GM18511 (cell line): Measurements from ENCODE around the gene AMH.
"Not testable (repeated sequence)": the region's sequence is repeated elsewhere in the genome, so short reads cannot be mapped to it uniquely, and the experiment has no call there.

Experiments used
- ATAC-seq: cut with Tn5 transposase; IDR thresholded peaks from one replicate; pipeline ENCODE4 v1.9.1; 2021; ENCODE audit warnings: mild to moderate bottlenecking, moderate library complexity; ENCODE audit not compliant: unreplicated experiment

Gene AMH

DNA sequence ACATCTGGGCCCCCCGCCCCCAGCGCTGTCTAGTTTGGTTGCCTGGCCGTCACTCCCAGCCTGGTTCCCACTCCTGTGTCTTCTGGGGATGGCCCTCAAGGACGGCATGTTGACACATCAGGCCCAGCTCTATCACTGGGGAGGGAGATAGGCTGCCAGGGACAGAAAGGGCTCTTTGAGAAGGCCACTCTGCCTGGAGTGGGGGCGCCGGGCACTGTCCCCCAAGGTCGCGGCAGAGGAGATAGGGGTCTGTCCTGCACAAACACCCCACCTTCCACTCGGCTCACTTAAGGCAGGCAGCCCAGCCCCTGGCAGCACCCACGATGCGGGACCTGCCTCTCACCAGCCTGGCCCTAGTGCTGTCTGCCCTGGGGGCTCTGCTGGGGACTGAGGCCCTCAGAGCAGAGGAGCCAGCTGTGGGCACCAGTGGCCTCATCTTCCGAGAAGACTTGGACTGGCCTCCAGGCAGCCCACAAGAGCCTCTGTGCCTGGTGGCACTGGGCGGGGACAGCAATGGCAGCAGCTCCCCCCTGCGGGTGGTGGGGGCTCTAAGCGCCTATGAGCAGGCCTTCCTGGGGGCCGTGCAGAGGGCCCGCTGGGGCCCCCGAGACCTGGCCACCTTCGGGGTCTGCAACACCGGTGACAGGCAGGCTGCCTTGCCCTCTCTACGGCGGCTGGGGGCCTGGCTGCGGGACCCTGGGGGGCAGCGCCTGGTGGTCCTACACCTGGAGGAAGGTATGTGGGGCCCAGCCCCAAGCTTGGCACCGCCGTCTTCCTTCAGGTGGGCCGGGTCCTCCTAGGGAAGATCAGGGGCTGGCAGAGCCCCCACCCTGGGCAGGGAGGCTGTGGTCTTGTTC, at the start of gene AMH:
AMH (plus strand) TSS at position 314 of the 857 bp plus-strand sequence; CDS start at position 324, 10 bp downstream.
- ATAC-seq = no peak

DNA sequence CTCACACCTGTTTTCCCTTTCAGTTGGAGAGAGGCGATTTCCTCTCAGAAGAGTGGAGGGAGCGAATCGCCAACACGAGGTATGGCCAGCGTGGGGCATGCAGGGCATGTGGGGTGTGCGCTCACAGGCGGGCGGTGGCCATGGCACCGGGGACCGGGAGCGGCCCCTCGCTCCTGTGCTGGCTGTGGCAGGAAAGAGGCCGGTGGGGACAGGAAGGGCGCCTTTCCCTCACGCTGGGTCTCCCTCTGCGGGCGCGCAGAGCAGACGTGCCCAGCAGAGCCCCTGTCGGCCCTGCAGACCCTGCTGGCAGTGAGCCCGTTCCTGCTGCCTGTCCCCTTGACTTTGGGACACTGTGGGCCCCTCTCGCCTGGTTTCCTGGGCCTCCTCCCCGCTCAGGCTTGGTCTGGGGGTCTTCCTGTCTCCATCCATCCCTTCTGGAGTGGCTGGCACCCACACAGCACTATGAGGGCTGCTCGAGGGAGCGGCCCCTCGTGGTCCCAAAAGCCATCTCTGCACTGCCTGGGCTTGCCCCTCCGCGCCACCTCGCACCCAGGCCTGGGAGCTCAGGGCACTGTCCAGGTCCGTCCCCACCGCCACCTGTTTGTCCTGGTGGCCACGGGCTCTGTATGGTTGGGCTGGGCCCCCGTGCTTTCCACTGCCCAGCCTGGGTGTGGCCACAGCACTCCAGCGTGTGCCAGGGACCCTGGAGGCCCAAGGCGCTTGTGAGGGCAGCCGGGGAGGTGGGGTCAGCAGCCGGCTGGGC, 49.1 kb upstream of the AMH start:
- ATAC-seq = no peak

DNA sequence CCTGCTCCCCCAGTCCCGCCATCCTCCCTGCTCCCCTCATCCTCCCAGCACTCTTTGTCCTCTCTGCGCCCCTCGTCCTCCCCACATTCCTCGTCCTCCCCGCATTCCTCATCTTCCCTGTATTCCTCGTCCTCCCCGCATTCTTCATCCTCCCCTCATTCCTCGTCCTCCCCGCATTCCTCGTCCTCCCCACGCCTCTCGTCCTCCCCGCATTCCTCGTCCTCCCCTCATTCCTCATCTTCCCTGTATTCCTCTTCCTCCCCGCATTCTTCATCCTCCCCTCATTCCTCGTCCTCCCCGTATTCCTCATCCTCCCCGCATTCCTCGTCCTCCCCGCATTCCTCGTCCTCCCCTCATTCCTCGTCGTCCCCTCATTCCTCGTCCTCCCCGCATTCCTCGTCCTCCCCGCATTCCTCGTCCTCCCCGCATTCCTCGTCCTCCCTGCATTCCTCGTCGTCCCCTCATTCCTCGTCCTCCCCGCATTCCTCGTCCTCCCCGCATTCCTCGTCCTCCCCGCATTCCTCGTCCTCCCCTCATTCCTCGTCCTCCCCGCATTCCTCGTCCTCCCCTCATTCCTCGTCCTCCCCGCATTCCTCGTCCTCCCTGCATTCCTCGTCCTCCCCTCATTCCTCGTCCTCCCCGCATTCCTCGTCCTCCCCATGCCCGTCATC, 48.4 kb upstream of the AMH start:
- not testable (repeated sequence) for ATAC-seq

DNA sequence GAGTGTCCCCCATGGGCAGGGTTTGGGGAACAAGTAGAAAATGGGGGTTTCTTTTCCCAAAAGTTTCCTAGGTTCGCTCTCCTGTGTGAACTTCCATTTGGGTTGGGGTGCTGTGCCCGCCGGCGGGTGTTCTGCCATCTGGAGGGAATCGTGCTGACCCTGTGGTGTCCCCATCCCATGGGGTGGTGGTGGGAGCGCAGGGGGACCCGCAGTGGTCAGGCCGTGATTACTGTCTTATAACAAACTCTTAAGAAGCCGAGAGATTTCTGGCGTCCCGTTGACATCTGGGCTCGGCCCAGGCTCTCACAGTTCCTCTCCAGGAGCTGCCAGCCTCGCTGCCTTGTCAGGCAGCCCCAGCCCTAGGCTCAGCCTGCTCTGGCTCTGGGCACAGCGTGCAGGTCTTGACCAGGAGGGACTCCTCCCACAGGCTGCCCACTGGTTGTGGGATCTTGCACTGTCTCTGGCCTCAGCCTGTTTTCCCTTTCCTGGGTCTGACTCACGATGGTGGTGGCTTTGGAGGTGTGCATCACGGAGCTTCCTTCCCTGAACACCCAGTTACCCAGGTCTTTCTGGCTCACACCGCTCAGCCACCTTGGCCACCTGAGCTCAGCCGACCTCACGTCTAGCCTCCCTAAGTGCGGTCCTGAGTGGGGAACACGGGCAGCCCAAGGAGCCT, 47.5 kb upstream of the AMH start:
- no peak for ATAC-seq

DNA sequence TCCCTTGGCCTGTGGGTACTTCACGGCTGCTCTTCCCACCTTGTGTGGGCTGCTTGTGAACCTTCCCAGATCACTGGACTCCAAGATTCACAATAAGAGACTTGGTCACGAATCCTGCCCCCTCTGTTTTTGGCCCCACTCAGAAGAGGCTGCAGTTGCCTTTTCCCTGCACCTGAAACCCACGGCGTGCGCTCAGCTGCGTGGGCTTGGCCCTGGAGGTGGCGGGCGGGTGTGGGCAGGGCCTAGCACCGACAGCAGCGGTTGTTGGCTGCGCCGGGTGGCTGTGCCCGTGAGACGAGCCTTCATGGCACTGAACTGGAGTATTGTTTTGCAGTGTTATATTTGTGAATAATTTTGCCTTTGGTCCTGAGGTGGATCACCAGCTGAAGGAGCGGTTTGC, 46.8 kb upstream of the AMH start:
- no peak for ATAC-seq

DNA sequence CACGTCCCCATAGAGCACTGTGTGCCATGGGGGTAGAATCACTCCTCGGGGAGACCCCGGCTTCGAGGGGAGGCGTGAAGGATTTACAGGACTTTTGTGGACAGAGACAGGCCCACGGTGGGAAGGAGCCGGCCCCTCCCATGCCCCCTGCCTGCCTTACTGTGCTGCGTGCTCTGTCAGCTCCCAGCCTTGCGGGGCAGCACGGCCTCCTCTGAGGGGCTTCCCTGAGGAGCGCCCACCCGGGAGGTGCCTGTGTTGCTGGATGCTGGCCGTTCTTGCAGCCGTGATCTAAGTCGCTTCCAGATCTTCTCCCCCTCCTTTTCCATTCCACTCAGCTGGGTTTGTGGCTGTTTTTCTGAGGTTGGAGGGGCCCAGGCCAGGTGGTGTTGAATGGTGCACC, 42.1 kb upstream of the AMH start:
- ATAC-seq = no peak

DNA sequence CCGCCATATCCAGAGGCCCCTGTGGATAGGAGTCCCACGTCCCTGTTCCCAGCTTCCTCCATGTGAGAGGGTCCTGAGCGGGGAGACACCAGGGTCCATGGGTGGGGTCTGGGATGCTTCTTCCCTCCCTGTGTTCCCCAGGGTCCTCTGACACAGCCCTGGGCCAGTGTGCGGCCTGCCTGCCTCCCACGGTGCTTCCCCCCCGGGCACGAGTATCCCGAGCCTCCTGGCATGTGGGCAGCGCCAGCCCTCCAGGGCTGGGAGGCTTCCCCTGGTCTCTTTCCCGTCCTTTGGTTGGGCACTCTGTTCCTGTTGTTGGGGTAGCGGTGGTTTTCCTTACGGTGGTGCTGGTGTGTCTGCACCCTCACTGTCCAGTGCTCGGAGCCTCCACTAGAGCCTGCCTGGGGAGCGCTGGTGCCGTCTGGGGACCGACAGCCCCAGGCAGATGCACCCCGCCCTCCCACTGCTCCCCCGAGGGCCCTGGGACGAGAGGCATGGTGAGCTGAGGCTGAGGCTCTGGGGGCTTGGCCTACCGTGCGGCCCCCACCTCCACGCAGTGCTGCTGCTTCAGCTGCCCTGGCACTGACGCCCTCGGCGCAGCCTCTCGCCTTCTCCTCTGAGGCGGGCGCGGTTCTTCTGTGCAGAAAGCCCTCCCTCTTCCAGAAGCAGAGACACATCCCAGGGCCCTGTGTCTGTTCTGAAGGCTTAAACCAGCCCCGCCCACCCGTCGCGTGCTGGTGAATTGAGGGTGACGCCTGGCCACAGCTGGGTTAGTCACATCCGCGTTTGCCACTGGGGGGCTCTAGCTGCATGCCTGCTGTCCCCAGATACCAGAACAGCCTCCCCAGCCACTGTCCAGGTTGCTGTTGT, 40.9 kb upstream of the AMH start:
- ATAC-seq = no peak

DNA sequence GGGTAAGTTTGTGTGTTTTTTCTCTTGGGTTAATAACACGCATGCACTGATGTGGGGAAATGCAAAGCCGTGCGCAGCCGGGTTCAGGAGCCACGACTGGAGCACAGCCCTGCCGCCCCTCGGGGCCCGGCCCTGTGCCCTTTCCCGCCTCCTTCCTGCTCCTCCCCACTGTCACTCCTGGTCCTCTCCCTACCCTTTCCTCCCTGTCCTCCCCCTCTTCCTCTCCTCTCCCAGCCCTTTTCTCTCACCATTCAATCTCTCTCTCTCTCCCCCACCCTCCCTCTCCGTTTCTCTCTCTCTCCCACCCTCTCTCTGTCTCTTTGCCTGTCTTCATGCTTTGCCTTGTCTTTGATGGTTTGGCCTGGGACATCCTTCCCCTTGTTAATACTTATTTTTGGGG, 40.1 kb upstream of the AMH start:
- no peak for ATAC-seq

DNA sequence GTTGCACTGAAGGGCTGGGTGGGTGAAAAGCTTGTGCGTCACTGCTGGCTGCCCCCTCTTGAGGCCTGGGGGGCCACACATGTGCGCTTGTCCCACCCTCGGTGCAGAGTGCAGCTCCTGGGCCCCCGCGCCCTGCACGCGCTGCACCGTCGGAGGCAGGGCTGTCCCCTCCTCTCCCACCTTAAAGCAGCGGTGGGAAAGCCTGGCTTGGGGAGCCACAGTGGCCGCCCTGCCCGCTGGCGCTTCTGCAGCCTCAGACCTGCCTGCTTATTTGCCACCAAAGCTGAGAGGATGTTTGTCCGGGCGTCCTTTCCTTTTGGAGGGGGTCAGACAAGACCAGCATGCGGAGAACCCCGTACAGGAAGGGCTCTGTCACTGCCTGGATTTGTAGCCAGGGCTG, 39.7 kb upstream of the AMH start:
- no peak for ATAC-seq

DNA sequence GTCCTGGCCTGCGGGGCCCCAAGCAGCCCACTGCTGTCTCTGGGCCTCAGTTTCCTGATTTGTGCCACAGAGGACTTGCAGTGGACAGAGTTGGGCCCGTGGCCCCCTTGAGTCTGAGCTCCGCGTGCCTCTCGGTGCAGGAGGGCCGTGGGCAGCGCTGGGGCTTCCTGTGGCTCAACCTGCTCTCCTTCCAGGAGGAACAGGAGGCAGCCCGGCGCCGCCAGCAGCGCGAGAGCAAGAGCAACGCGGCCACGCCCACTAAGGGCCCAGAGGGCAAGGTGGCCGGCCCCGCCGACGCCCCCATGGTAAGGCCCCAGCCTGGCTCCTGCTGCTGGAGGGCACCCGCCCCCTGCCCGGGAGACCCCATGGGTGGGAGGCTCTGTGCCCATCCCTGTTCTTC, 38.9 kb upstream of the AMH start:
- no peak for ATAC-seq

DNA sequence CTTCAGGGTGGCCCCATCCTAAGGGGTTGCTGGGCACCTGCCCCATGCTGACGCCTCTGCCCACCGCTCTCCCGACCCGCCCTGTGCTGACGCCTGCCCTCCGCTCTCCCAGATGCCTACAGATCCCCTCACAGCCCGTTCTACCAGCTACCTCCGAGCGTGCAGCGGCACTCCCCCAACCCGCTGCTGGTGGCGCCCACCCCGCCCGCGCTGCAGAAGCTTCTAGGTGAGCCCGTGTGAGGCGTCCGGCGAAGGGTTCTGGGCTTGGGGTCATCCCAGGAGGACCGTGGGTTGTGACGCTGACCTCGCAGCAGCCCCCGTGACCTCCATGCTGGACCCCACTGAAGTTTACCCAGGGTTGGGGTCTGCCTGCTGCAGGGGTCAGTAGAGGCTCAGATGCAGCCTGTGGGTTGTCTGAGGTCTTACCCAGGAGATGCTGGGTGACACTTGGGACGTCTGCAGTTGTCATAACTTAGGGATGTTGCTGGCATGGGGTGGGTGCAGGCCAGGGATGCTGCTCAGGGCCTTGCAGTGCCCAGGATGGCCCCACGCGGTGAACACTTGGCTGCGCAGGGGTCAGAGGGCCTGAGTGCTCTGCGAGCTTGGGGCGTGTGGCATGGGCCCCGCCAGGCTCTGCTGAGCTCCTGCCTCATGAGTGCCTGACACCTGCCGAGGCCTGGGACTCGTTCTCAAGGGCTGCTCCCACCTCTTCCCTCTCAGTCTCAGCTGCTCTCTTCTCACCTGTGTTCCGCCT, 38.0 kb upstream of the AMH start:
- no peak for ATAC-seq

DNA sequence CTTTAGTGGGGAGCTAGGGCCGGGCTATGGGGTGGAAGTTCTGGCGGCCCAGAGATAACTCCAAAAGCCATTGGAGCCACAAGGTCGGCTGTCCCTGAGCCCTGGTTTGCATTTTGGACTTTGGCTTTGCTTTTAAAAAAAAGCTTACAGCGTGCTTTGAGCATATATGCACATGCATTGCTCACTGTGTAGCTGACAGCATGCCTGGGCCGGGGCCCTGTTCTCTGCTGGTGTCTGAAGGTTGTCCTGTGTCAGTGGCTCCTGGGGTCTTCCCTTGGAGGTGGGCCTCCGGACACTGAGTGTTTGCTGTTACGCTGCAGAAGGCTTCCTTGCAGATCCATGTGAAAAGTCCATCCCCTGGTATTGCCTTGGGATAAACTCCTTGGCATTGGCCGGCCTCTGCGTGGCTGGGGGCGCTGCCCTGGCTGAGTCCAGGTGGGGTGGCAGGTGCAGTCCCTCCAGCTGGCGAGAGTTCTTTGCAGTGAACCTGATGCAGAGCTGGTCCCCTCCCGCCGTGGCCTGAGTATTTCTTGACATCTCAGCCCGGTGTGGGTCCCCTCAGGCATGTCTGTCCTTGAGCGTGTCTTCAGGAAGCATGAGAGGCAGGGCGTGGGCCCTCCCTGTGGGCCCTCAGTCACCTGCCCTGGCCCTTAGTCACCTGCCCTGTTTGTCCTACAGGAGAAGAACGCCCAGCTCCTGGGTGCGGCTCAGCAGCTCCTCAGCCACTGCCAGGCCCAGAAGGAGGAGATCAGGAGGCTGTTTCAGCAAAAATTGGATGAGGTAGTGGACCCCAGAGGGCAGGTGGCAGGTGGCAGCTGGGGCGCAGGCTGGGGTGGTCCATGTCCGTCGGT, 36.0 kb upstream of the AMH start:
- no peak for ATAC-seq

DNA sequence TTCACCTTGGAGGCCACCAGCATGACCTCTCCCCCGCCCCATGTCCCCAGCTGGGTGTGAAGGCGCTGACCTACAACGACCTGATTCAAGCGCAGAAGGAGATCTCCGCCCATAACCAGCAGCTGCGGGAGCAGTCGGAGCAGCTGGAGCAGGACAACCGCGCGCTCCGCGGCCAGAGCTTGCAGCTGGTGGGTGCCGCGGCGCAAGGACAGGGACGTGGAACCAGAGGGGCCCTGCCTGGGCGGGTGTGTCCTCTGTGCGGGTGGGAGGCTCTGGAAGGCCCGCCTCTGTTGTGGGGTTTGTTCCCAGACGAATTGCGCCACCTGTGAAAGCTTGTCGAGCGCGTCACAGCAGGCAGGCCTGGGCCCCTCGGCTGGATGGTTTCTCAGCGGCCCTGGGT, 35.3 kb upstream of the AMH start:
- ATAC-seq = no peak

DNA sequence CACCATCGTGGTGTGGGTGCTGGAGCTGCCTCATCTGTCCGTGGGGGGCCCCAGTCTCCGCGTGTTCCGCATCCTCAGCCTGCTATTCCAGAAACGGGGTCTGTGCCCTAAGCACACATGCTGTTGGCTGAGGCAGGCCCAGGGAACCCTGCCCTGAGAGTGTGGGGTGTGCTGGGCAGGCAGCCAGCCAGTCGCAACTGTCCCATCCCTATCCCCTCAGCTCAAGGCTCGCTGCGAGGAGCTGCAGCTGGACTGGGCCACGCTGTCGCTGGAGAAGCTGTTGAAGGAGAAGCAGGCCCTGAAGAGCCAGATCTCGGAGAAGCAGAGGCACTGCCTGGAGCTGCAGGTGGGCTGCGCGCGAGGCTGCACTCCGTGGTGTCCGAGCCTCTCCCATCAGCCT, 34.9 kb upstream of the AMH start:
- no peak for ATAC-seq

DNA sequence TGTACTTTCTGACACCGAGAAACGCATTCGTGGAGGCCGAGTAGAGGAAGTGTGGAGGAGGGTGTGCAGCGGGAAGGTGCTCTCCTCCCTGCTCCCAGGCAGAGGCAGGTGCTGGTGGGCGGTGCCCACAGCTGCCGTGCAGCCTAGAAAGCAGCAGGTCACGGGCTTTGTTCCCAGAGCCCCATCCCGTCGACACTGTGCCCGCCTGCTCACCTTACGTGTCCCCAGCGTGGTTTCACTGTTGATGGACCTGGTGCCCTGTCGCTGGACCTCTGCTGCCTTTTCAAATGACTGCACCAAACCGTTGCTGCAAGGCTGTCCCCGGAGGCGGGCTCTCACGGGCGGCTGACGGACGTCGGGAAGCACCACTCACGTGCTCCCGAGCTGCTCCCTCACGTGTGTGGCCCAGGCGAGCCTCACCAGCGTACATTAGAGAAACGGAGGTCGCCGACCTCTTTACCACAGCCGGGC, 33.8 kb upstream of the AMH start:
- ATAC-seq = no peak

DNA sequence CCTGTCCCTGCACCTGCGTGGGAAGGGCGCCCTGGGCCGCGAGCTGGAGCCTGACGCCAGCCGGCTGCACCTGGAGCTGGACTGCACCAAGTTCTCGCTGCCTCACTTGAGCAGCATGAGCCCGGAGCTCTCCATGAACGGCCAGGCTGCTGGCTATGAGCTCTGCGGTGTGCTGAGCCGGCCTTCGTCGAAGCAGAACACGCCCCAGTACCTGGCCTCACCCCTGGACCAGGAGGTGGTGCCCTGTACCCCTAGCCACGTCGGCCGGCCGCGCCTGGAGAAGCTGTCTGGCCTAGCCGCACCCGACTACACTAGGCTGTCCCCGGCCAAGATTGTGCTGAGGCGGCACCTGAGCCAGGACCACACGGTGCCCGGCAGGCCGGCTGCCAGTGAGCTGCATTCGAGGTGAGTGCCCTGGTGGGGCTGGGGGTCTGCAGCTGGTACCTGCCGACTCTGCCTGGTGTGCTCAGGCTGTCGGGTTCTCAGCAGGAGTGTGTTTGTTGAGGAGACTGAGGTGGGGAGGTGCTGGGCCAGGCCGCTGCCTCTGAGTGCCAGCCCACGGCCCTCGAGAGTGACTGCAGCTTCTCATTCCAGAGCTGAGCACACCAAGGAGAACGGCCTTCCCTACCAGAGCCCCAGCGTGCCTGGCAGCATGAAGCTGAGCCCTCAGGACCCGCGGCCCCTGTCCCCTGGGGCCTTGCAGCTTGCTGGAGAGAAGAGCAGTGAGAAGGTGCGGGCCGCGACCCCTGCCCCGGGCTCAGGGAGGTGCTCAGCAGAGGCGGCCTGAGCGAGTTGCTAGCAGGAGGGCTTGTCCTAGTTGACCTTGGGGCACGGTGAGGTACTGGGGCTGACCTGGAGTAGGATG, 32.5 kb upstream of the AMH start:
- no peak for ATAC-seq

DNA sequence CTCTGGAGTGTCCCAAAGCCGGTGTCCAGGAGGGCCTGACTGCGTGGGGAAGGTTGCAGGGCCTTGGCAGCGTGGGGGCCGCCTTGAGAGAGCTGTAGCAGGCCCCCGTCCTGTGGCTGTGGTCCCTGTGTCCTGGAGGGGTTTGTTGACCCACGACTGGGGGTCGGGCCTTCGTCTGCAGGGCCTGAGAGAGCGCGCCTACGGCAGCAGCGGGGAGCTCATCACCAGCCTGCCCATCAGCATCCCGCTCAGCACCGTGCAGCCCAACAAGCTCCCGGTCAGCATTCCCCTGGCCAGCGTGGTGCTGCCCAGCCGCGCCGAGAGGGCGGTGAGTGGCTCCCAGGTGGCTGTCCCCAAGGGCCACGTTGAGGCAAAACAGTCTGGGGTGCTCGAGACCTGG, 31.5 kb upstream of the AMH start:
- no peak for ATAC-seq

DNA sequence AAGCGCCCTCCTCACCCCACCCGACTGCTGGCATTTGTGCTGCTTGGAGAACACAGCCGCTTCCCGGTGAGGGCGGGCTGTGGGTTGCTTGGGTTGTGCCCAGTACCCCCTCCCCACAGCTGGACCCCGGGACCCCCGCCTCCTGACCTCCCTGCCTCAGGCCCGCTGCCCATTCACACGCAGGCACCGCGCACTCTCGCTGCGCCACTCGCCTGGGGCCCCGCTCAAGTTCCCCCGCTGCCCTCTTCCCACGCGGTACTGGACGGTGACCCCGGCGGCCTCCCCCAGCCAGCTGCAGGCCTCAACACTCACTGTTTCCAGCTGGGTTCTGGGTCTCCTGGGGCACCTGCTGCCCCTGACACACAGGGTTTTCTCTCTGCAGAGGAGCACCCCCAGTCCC, 29.4 kb upstream of the AMH start:
- no peak for ATAC-seq
